Esophagus squamous epithelium (tissue), 5 donors: ENCODE data around the gene RALBP1. TPM values are rescaled to one million over a fixed set of nuclear protein-coding genes. Genes with fewer than 3 reads are reported as not detected.
A peak's percentile ranks its signal among the peaks of the same experiment; 100 is the strongest.
"Not testable (repeated sequence)": the region's sequence is repeated elsewhere in the genome, so short reads cannot be mapped to it uniquely, and the experiment has no call there.

Source experiments
- DNase-seq: peaks from one replicate; lab custom pipeline; 2025; lab: John Stamatoyannopoulos, UW
- H3K27ac ChIP-seq, 4 donors: fragments of 200-600 bp; sonication (generic); one replicate each; pipeline ENCODE4 v1.5.1; 2016 to 2019; ENCODE audit warnings: mild to moderate bottlenecking in 1 of 4
- H3K27me3 ChIP-seq, 4 donors: fragments of 200-600 bp; sonication (generic); 1 replicate in 3 of 4; 2 replicates in 1 of 4; pipeline versions ENCODE4 v1.5.1 to v1.6.0; 2017 to 2021; ENCODE audit warnings: antibody characterized with exemption in 1 of 4
- H3K36me3 ChIP-seq, 3 donors: fragments of 200-600 bp; sonication (generic); one replicate each; pipeline ENCODE4 v1.5.1; 2016 to 2019
- H3K4me1 ChIP-seq, 3 donors: fragments of 200-600 bp; sonication (generic); one replicate each; pipeline ENCODE4 v1.5.1; 2017 to 2019
- H3K4me3 ChIP-seq, 4 donors: fragments of 200-600 bp; sonication (generic); 1 replicate in 3 of 4; 2 replicates in 1 of 4; pipeline ENCODE4 v1.5.1; 2016 to 2019; ENCODE audit warnings: mild to moderate bottlenecking in 2 of 4, moderate library complexity in 1 of 4
- H3K9me3 ChIP-seq, 3 donors: fragments of 200-600 bp; sonication (generic); one replicate each; pipeline ENCODE4 v1.5.1; 2016 to 2019
- POLR2A ChIP-seq, 4 donors: fragments of 450-650 bp; IDR thresholded peaks; one replicate each; pipeline ENCODE4 v1.6.1; 2017; ENCODE audit warnings: antibody characterized with exemption in 4 of 4, mild to moderate bottlenecking in 4 of 4, moderate library complexity in 3 of 4
- WGBS, 2 donors: methylation state at CpG; one replicate each; pipeline ENCODE4 v1.1.5; 2018; 5-methylcytosine and 5-hydroxymethylcytosine counted together
- intact Hi-C: fragments of 100-400 bp; cut with DNase I; formaldehyde crosslinking; loops from one replicate; pipeline ENCODE4 v1.15.0; 2022
- total RNA-seq, 4 donors: library from RNA; depleted of rRNA; stranded (reverse); fragments of >200 nt; gene quantifications; one replicate each; pipeline ENCODE4 v1.1.0, GENCODE V29; 2016
- TF ChIP-seq, protein P1 (sequence below), 6 experiments: fragments of 450-650 bp in 4 of 6; fragments of 200-600 bp in 2 of 6; sonication (generic) in 2 of 6; IDR thresholded peaks; one replicate each; pipeline ENCODE4 v1.5.1; 2016 to 2019; ENCODE audit warnings: antibody characterized with exemption in 6 of 6, mild to moderate bottlenecking in 4 of 6, moderate library complexity in 4 of 6
- donor health status: DM: yes; HTN: yes; CAD: no.

RALBP1 gene
- total RNA-seq, 4 donors from 2014 or later = 74.0 to 105 (median 84.1) TPM

- peaks cover 13 to 42% (median 16%) of the 10 kb centered on the region in 3 donors for H3K4me1 ChIP-seq
- intact Hi-C loops = no loop called here
- TF ChIP-seq, protein P1, sequence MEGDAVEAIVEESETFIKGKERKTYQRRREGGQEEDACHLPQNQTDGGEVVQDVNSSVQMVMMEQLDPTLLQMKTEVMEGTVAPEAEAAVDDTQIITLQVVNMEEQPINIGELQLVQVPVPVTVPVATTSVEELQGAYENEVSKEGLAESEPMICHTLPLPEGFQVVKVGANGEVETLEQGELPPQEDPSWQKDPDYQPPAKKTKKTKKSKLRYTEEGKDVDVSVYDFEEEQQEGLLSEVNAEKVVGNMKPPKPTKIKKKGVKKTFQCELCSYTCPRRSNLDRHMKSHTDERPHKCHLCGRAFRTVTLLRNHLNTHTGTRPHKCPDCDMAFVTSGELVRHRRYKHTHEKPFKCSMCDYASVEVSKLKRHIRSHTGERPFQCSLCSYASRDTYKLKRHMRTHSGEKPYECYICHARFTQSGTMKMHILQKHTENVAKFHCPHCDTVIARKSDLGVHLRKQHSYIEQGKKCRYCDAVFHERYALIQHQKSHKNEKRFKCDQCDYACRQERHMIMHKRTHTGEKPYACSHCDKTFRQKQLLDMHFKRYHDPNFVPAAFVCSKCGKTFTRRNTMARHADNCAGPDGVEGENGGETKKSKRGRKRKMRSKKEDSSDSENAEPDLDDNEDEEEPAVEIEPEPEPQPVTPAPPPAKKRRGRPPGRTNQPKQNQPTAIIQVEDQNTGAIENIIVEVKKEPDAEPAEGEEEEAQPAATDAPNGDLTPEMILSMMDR (IDR thresholded peaks at IDR 0.05) = no peak
- no peak for TF ChIP-seq POLR2A (IDR thresholded peaks at IDR 0.05)
- H3K36me3 ChIP-seq = peaks cover 0 to 36% (median 0%) of the 10 kb centered on the region in 3 donors
- WGBS, 2 donors = 41 to 60% methylated on average over 1 of the region's 1 CpG
- H3K4me3 ChIP-seq = peak overlapping the region in 1 of 4 donors; percentile 24
- no peaks in the 10 kb centered on the region for H3K9me3 ChIP-seq
- peak overlapping the region in 2 of 4 donors; percentile 98 to 99 for H3K27ac ChIP-seq
- no peak for DNase-seq
- no peaks in the 10 kb centered on the region for H3K27me3 ChIP-seq
These were observed 2.2 kb downstream of the RALBP1 start for GRCh38 chr18:9477509-9477908.

DNA sequence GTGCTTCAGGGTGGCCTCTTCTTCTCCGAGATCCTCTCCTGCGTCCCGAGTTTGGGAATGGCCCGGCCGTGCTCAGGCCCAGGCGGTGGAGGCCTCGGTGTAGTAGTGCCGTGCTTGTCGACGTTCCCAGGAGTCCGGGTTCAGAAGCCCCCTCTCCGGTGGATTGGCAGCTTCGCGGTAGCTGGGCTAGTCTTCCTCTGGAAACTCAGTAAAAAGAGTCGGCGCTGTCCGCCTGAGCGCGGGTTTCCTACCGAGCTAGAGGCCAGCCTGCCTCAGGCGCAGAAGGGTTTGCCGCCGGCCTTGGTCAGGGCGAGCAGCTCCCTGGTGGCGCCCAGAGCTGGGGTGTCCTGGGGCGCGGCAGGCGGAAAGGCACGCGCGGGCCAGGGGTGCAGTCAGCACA is 3.2 kb downstream of the RALBP1 start:
- DNase-seq = no peak
- TF ChIP-seq, protein P1 (IDR thresholded peaks at IDR 0.05) = no peak
- no peak for TF ChIP-seq POLR2A (IDR thresholded peaks at IDR 0.05)

GRCh38 chr18:9482790-9483189 is 7.5 kb downstream of the RALBP1 start:
- no peak for TF ChIP-seq POLR2A (IDR thresholded peaks at IDR 0.05)
- TF ChIP-seq, protein P1 (IDR thresholded peaks at IDR 0.05) = no peak
- Histone ChIP-seq H3K27me3 (no peaks in the 10 kb centered on the region), H3K9me3 (no peaks in the 10 kb centered on the region), H3K4me1 (peaks cover 0 to 21% (median 3%) of the 10 kb centered on the region in 3 donors), H3K4me3 (no peak overlapping the region), H3K36me3 (peaks cover 0 to 41% (median 0%) of the 10 kb centered on the region in 3 donors), H3K27ac (no peak overlapping the region)
- WGBS, 2 donors = 78 to 94% methylated on average over 1 of the region's 1 CpG
- intact Hi-C loops = no loop called here
- DNase-seq = no peak

More for the DNA sequence above, 3.2 kb downstream of the RALBP1 start:
- H3K27ac ChIP-seq = no peak overlapping the region
- no peak overlapping the region for H3K4me3 ChIP-seq
- no peaks in the 10 kb centered on the region for H3K27me3 ChIP-seq
- H3K4me1 ChIP-seq = peaks cover 13 to 41% (median 16%) of the 10 kb centered on the region in 3 donors
- H3K9me3 ChIP-seq = no peaks in the 10 kb centered on the region
- peaks cover 0 to 37% (median 0%) of the 10 kb centered on the region in 3 donors for H3K36me3 ChIP-seq
- intact Hi-C loops = no loop called here
- 98% methylated on average over 11 of the region's 31 CpGs; no CpG with 5 or more reads in 1 of the 2 donors for WGBS, 2 donors

DNA sequence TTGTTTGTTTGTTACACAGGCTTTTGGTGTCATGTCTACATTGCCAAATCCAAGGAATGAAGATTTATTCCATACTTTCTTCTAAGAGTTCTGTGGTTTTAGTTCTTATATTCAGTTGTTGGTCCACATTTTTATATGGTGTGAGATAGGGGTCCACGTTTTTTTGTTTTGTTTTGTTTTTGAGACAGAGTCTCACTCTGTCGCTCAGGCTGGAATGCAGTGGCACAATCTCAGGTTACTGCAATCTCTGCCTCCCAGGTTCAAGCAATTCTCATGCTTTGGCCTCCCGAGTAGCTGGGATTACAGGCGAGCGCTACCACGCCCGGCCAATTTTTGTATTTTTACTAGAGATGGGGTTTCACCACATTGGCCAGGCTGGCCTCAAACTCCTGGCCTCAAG is 8.2 kb downstream of the RALBP1 start:
- no peak overlapping the region for H3K27ac ChIP-seq
- intact Hi-C loops = no loop called here
- H3K27me3 ChIP-seq = no peaks in the 10 kb centered on the region
- H3K36me3 ChIP-seq = peaks cover 0 to 36% (median 0%) of the 10 kb centered on the region in 3 donors
- WGBS, 2 donors = 83 to 98% methylated on average over 2 to 7 of the region's 7 CpGs
- peaks cover 0 to 24% (median 6%) of the 10 kb centered on the region in 3 donors for H3K4me1 ChIP-seq
- H3K4me3 ChIP-seq = no peak overlapping the region
- TF ChIP-seq, protein P1 (IDR thresholded peaks at IDR 0.05) = no peak
- no peak for TF ChIP-seq POLR2A (IDR thresholded peaks at IDR 0.05)
- DNase-seq = no peak
- H3K9me3 ChIP-seq = no peaks in the 10 kb centered on the region

- H3K27me3 ChIP-seq, DNase-seq, intact Hi-C loops, H3K27ac ChIP-seq, H3K4me3 ChIP-seq, H3K9me3 ChIP-seq: not testable (repeated sequence)
- WGBS, 2 donors = 60 to 73% methylated on average over 1 to 2 of the region's 2 CpGs
- Histone ChIP-seq H3K4me1 (peaks cover 0 to 28% (median 6%) of the 10 kb centered on the region in 3 donors), H3K36me3 (peaks cover 0 to 25% (median 0%) of the 10 kb centered on the region in 3 donors)
These were observed 9.5 kb downstream of the RALBP1 start for GRCh38 chr18:9484856-9485255.
